ENCODE measurements around the gene BEGAIN.

Gene BEGAIN

DNA sequence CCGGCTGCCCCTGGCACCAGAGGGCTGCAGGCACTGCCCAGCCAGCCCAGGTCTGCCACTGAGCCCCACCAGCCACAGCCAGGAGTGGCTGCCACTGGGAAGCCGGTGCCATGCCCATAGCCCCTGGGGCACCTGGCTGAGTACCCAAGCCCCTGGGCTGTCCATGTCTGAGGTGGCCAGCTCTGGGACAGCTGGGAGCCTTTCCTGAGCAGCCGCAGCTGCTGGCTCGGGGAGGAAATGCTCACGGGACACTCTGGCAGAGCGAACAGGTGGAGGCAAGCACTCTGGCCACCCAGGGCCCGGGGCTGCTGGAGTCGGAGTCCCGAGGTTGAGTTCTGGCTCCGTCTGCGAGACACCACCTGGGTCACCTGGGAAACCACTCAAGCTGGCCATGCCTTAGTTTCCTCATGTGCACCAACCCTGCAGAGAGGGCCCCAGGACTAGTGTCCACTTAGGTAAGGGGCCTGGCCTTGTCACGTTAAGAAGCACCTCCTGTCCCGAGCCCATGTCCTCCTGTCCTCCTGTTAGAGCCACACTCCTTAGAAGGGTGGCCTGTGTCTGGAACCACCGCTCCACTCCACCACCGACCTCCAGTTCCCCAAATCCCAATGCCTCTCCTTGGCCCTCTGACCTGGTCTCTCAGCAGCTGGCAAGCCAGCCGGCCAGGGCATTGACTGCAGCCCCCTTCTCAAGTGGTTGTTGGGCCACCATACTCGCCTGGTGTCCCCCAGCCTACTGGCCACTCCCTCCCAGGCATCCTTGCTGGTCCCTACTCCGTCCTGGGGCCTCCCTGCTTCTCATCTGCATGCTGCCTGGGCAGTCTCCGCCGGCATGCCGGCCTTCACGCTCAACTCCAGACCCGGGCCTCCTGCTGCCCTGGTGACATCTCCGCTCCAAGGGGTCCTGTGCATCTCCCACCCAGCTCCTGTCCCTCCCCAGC is 45.3 kb downstream of the BEGAIN start:
- ChIA-PET POLR2A (no interaction called here), CTCF (interaction anchor here (0.7 to 1.3 kb wide), 2 partner anchors 16 to 104 kb away, joined by 3 read pairs; no protein-coding TSS in a partner anchor)
- TF ChIP-seq, protein P1, sequence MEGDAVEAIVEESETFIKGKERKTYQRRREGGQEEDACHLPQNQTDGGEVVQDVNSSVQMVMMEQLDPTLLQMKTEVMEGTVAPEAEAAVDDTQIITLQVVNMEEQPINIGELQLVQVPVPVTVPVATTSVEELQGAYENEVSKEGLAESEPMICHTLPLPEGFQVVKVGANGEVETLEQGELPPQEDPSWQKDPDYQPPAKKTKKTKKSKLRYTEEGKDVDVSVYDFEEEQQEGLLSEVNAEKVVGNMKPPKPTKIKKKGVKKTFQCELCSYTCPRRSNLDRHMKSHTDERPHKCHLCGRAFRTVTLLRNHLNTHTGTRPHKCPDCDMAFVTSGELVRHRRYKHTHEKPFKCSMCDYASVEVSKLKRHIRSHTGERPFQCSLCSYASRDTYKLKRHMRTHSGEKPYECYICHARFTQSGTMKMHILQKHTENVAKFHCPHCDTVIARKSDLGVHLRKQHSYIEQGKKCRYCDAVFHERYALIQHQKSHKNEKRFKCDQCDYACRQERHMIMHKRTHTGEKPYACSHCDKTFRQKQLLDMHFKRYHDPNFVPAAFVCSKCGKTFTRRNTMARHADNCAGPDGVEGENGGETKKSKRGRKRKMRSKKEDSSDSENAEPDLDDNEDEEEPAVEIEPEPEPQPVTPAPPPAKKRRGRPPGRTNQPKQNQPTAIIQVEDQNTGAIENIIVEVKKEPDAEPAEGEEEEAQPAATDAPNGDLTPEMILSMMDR (IDR thresholded peaks at IDR 0.05; ENCODE audit: control extremely low read depth, extremely low read depth, low read depth, missing control alignments), result no peak
- DNase-seq (ENCODE audit: extremely low spot score), result no peak

GRCh38 chr14:100540926-100541620 is 46.1 kb downstream of the BEGAIN start:
- ChIA-PET CTCF (no interaction called here), POLR2A (no interaction called here)
- DNase-seq (ENCODE audit: extremely low spot score), result no peak

GRCh38 chr14:100540141-100540925 is 46.9 kb downstream of the BEGAIN start:
- POLR2A ChIA-PET, result interaction anchor here (0.6 kb wide), 1 partner anchor 1768 kb away, joined by 4 read pairs; no protein-coding TSS in a partner anchor
- DNase-seq (ENCODE audit: extremely low spot score), result no peak
- CTCF ChIA-PET, result no interaction called here
- TF ChIP-seq, protein P1 (IDR thresholded peaks at IDR 0.05; ENCODE audit: control extremely low read depth, extremely low read depth, low read depth, missing control alignments), result no peak

More at GRCh38 chr14:100540926-100541620, 46.1 kb downstream of the BEGAIN start:
- TF ChIP-seq, protein P1 (IDR thresholded peaks at IDR 0.05; ENCODE audit: control extremely low read depth, extremely low read depth, low read depth, missing control alignments), result no peak

DNA sequence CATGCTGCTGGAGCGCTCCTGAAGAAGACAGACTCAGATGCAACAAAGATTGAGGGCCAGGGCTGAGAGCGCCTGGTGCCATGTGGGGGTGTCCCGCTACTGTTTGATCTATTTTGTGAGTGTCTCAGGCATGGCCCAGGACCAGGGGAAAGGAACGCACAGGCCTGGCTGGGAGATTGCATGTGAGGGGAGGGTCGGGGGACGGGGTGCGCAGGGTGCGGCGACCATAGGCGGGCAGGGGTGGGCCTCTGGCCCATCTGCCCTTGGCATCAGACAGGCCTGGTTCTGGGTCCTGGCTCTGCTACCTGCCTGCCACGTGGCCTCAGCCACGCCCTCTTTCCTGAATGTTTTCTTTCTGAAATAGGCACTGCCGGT is 47.5 kb downstream of the BEGAIN start:
- TF ChIP-seq, protein P1 (IDR thresholded peaks at IDR 0.05; ENCODE audit: control extremely low read depth, extremely low read depth, low read depth, missing control alignments), result no peak
- POLR2A ChIA-PET, result interaction anchor here (0.6 kb wide), 1 partner anchor 1769 kb away, joined by 4 read pairs; no protein-coding TSS in a partner anchor
- no peak for DNase-seq (ENCODE audit: extremely low spot score)
- CTCF ChIA-PET, result no interaction called here

- TF ChIP-seq, protein P1 (IDR thresholded peaks at IDR 0.05; ENCODE audit: control extremely low read depth, extremely low read depth, low read depth, missing control alignments), result no peak
- no peak for DNase-seq (ENCODE audit: extremely low spot score)
- ChIA-PET CTCF (no interaction called here), POLR2A (no interaction called here)
Observed at GRCh38 chr14:100539003-100539660, 48.1 kb downstream of the BEGAIN start.
